B cell (primary cell): ENCODE results near the gene ATPAF2. TPM values are rescaled to one million over a fixed set of nuclear protein-coding genes. Genes with fewer than 3 reads are reported as not detected.

Source experiments
- ATAC-seq: fragments of 200-7000 bp; cut with Tn5 transposase; one replicate; pipeline ENCODE4 v1.10.0; 2021; ENCODE audit warnings: low read depth, mild to moderate bottlenecking, moderate number of reproducible peaks, moderate library complexity
- CTCF ChIA-PET: fragments of 350-600 bp; sonication (Branson Sonifier 250); formaldehyde crosslinking; loops from one replicate; lab custom pipeline; 2021; ENCODE audit warnings: antibody characterized with exemption, inconsistent platforms; lab: Charles Lee
- POLR2A ChIA-PET: fragments of 350-600 bp; sonication (Branson Sonifier 250); formaldehyde crosslinking; loops from one replicate; lab custom pipeline; 2021; ENCODE audit warnings: antibody characterized with exemption; lab: Charles Lee
- DNase-seq: peaks from one replicate; pipeline ENCODE4 v3.0.0; 2013
- H2AFZ ChIP-seq: 2 replicates; pipeline ENCODE4 v1.6.1; 2012; ENCODE audit warnings: mild to moderate bottlenecking, low read depth, low read length; ENCODE audit not compliant: insufficient read depth, poor library complexity, severe bottlenecking
- H3K27ac ChIP-seq, 2 donors: 1 replicate in 1 of 2; 2 replicates in 1 of 2; pipeline ENCODE4 v1.5.1; 2012 to 2013; ENCODE audit warnings: low read length in 2 of 2, mild to moderate bottlenecking in 2 of 2, moderate library complexity in 1 of 2
- H3K27me3 ChIP-seq, 4 experiments: fragments of 200-600 bp in 1 of 4; sonication (generic) in 1 of 4; replicated peaks in 1 of 4; 1 replicate in 2 of 4; 2 replicates in 2 of 4; pipeline versions ENCODE4 v1.6.1 to v1.7.0; 2013 to 2016; ENCODE audit warnings: low read length in 3 of 4, mild to moderate bottlenecking in 2 of 4, mixed read lengths in 1 of 4, moderate library complexity in 1 of 4; ENCODE audit not compliant: insufficient read depth in 4 of 4, control insufficient read depth in 3 of 4; ENCODE audit errors: control extremely low read depth in 1 of 4
- H3K36me3 ChIP-seq, 2 experiments: replicated peaks in 1 of 2; 1 replicate in 1 of 2; 2 replicates in 1 of 2; pipeline versions ENCODE4 v1.6.1 to v1.7.1; 2013; ENCODE audit warnings: low read length in 1 of 2; ENCODE audit not compliant: insufficient read depth in 2 of 2, control insufficient read depth in 1 of 2; ENCODE audit errors: control extremely low read depth in 1 of 2, extremely low read depth in 1 of 2
- H3K4me1 ChIP-seq, 2 donors: fragments of 200-600 bp in 1 of 2; sonication (generic) in 1 of 2; 1 replicate in 1 of 2; 2 replicates in 1 of 2; pipeline versions ENCODE4 v1.5.1 to v1.6.1; 2013 to 2017; ENCODE audit warnings: low read length in 2 of 2; ENCODE audit not compliant: control insufficient read depth in 2 of 2, insufficient read depth in 2 of 2
- H3K4me2 ChIP-seq: replicated peaks from 2 replicates; pipeline ENCODE3; 2012; ENCODE audit warnings: mild to moderate bottlenecking, low read depth, low read length; ENCODE audit not compliant: poor library complexity, severe bottlenecking
- H3K4me3 ChIP-seq, 5 experiments: fragments of 200-600 bp in 1 of 5; sonication (generic) in 1 of 5; 1 replicate in 3 of 5; 2 replicates in 2 of 5; pipeline versions ENCODE4 v1.5.1 to v1.7.0; 2011 to 2016; ENCODE audit warnings: low read length in 4 of 5, mild to moderate bottlenecking in 4 of 5, low read depth in 2 of 5, control low read depth in 1 of 5, moderate library complexity in 1 of 5; ENCODE audit not compliant: insufficient read depth in 1 of 5; ENCODE audit errors: control extremely low read depth in 1 of 5, extremely low read depth in 1 of 5
- H3K79me2 ChIP-seq: fragments of 200-600 bp; sonication (generic); one replicate; pipeline ENCODE4 v1.6.0; 2016; ENCODE audit warnings: low read length; ENCODE audit not compliant: control insufficient read depth, insufficient read depth
- H3K9ac ChIP-seq: fragments of 200-600 bp; sonication (generic); 2 replicates; pipeline ENCODE4 v1.6.1; 2017; ENCODE audit warnings: mild to moderate bottlenecking, low read length, moderate library complexity
- H3K9me3 ChIP-seq, 3 donors: one replicate each; pipeline versions ENCODE4 v1.6.1 to v1.7.1; 2013; ENCODE audit warnings: low read length in 2 of 3; ENCODE audit not compliant: control insufficient read depth in 2 of 3, insufficient read depth in 1 of 3; ENCODE audit errors: control extremely low read depth in 1 of 3
- H4K20me1 ChIP-seq: 2 replicates; pipeline ENCODE4 v1.6.0; 2012; ENCODE audit warnings: mild to moderate bottlenecking, low read length; ENCODE audit not compliant: insufficient read depth, control insufficient read depth, poor library complexity, severe bottlenecking
- H3K27ac Mint-ChIP-seq: one replicate; pipeline ENCODE4 v1.8.0; 2021; ENCODE audit warnings: mixed read lengths
- H3K27me3 Mint-ChIP-seq: one replicate; pipeline ENCODE4 v1.8.0; 2021; ENCODE audit warnings: mixed read lengths
- H3K4me1 Mint-ChIP-seq: one replicate; pipeline ENCODE4 v1.8.0; 2021; ENCODE audit warnings: mixed read lengths
- H3K4me3 Mint-ChIP-seq: one replicate; pipeline ENCODE4 v1.8.0; 2021; ENCODE audit warnings: mixed read lengths
- H3K9me3 Mint-ChIP-seq: one replicate; pipeline ENCODE4 v1.8.0; 2022; ENCODE audit warnings: mixed read lengths; ENCODE audit not compliant: insufficient read depth
- EZH2 ChIP-seq: IDR thresholded peaks from 2 replicates; pipeline ENCODE4 v1.6.1; 2012; ENCODE audit warnings: borderline replicate concordance, low read depth, mild to moderate bottlenecking, moderate library complexity, low read length; ENCODE audit not compliant: insufficient read depth, poor library complexity, severe bottlenecking
- WGBS: methylation state at CpG from one replicate; pipeline ENCODE4 v1.1.5; 2013; ENCODE audit warnings: missing lambda C conversion rate; ENCODE audit not compliant: insufficient coverage; 5-methylcytosine and 5-hydroxymethylcytosine counted together
- intact Hi-C: fragments of 100-400 bp; cut with micrococcal nuclease; formaldehyde crosslinking; loops from one replicate; pipeline ENCODE4 v1.10.0; 2022
- polyA plus RNA-seq: library from polyadenylated mRNA; depleted of rRNA; stranded (reverse); fragments of >200 nt; gene quantifications from 2 replicates; pipeline ENCODE4 v1.2.3, GENCODE V29; 2012
- total RNA-seq, 2 donors: library from RNA; stranded (reverse); fragments of 120-200 nt in 1 of 2; gene quantifications; 1 replicate in 1 of 2; 2 replicates in 1 of 2; pipeline versions ENCODE4 v1.2.3 to v1.2.4, GENCODE V29; 2013 to 2022
- TF ChIP-seq, protein P1 (sequence below): fragments of 200-600 bp; IDR thresholded peaks from one replicate; pipeline ENCODE4 v1.8.0; 2022; ENCODE audit warnings: antibody characterized with exemption, mild to moderate bottlenecking

The ATPAF2 gene
- total and polyA plus RNA-seq, 2 donors (not counting 1 experiment from before 2014, with no cell fraction given): 60.5 to 73.5 TPM

DNA sequence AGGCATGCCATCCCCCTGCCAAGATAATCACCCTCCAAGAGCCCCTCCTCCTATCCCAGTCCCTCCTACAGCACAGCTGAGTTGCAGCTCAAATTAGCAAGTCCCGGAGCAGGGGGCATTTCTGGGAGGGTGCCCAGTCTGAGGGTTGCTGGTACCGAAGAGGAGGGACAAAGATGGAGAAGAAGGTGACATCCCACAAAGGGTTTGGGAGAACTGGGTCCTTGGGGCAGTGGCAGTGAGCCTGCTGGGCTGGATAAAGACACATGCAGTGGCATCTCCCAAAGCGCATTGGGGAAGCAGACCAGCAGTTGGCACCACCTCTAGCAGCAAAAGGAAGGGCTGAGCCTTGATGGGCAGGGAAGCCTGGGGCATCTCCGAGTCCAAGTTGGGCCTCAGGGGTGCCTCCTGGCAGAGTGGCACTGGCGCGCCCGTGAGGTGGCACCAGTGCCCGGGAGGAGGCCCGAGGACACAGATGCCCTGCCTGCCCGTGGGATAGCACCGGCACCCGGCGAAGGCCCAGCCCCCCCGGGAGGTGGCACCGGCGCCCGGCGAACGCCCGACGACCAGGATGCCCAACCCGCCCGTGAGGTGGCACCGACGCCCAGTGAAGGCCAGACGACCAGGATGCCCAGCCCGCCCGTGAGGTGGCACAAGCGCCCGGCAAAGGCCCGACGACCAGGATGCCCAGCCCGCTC lies 67.4 kb downstream of the ATPAF2 start:
- Histone ChIP-seq H3K4me1 (peaks cover 12 to 17% of the 10 kb centered on the region in 2 donors), H3K9me3 (no peaks in the 10 kb centered on the region), H4K20me1 (peaks cover 24% of the 10 kb centered on the region), H3K79me2 (peaks cover 40% of the 10 kb centered on the region), H3K4me2 (peak overlapping the region; percentile 94), H3K27ac (peak overlapping the region in 1 of 2 donors; percentile 89), H2AFZ (peak overlapping the region; percentile 88), H3K36me3 (no peaks in the 10 kb centered on the region), H3K4me3 (peak overlapping the region; percentile 30 to 82 (median 76)), H3K9ac (peak overlapping the region; percentile 77), H3K27me3 (no peaks in the 10 kb centered on the region)
- Mint-ChIP-seq H3K4me3 (peak overlapping the region; percentile 88), H3K9me3 (no peaks in the 10 kb centered on the region), H3K4me1 (peaks cover 27% of the 10 kb centered on the region), H3K27ac (peak overlapping the region; percentile 53), H3K27me3 (no peaks in the 10 kb centered on the region)
- TF ChIP-seq EZH2: no peak
- TF ChIP-seq, protein P1, sequence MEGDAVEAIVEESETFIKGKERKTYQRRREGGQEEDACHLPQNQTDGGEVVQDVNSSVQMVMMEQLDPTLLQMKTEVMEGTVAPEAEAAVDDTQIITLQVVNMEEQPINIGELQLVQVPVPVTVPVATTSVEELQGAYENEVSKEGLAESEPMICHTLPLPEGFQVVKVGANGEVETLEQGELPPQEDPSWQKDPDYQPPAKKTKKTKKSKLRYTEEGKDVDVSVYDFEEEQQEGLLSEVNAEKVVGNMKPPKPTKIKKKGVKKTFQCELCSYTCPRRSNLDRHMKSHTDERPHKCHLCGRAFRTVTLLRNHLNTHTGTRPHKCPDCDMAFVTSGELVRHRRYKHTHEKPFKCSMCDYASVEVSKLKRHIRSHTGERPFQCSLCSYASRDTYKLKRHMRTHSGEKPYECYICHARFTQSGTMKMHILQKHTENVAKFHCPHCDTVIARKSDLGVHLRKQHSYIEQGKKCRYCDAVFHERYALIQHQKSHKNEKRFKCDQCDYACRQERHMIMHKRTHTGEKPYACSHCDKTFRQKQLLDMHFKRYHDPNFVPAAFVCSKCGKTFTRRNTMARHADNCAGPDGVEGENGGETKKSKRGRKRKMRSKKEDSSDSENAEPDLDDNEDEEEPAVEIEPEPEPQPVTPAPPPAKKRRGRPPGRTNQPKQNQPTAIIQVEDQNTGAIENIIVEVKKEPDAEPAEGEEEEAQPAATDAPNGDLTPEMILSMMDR: no peak
- intact Hi-C loops: loop anchor here (1.0 to 10.0 kb wide), 7 partner anchors 62 to 2003 kb away; partner anchors contain the start of genes AKAP10, ALKBH5, ATPAF2 and GID4
- WGBS: 2% methylated on average over 32 of the region's 33 CpGs
- ATAC-seq (no peak), DNase-seq (no peak)
- ChIA-PET CTCF (interaction anchor here (0.7 to 1.5 kb wide), 3 partner anchors 53 to 289 kb away, joined by 3 to 7 read pairs (median 3); no protein-coding TSS in a partner anchor), POLR2A (interaction anchor here (0.8 to 1.2 kb wide), 4 partner anchors 14 to 290 kb away, joined by 3 to 4 read pairs (median 4); partner anchors contain the start of gene ALKBH5)
